Sigmoid colon (tissue), 7 donors: ENCODE data around the gene FRAS1. TPM values are rescaled to one million over a fixed set of nuclear protein-coding genes. Genes with fewer than 3 reads are reported as not detected.

ENCODE experiments used
- DNase-seq: peaks from one replicate; pipeline ENCODE4 v3.0.0-alpha.2; 2019
- H3K27ac ChIP-seq, 4 donors: fragments of 200-600 bp; sonication (generic); one replicate each; pipeline ENCODE4 v1.5.1; 2016 to 2019; ENCODE audit warnings: mild to moderate bottlenecking in 1 of 4
- H3K27me3 ChIP-seq, 3 donors: fragments of 200-600 bp; sonication (generic); one replicate each; pipeline ENCODE4 v1.5.1; 2019; ENCODE audit warnings: mild to moderate bottlenecking in 1 of 3
- H3K36me3 ChIP-seq, 4 donors: fragments of 200-600 bp; sonication (generic); one replicate each; pipeline ENCODE4 v1.5.1; 2016 to 2019
- H3K4me1 ChIP-seq, 4 donors: fragments of 200-600 bp; sonication (generic); one replicate each; pipeline ENCODE4 v1.5.1; 2017 to 2019
- H3K4me3 ChIP-seq, 4 donors: fragments of 200-600 bp; sonication (generic); one replicate each; pipeline ENCODE4 v1.5.1; 2017 to 2019; ENCODE audit warnings: mild to moderate bottlenecking in 2 of 4, moderate library complexity in 1 of 4
- H3K9me3 ChIP-seq, 4 donors: fragments of 200-600 bp in 3 of 4; sonication (generic) in 3 of 4; one replicate each; pipeline versions ENCODE4 v1.5.1 to v1.6.1; 2013 to 2019
- EP300 ChIP-seq, 4 donors: sonication (generic); formaldehyde crosslinking; IDR thresholded peaks; one replicate each; pipeline ENCODE4 v1.6.1; 2017; ENCODE audit warnings: antibody characterized with exemption in 4 of 4
- POLR2A ChIP-seq, 2 donors: fragments of 450-650 bp; IDR thresholded peaks; one replicate each; pipeline ENCODE4 v1.6.1; 2016; ENCODE audit warnings: antibody characterized with exemption in 2 of 2, mild to moderate bottlenecking in 2 of 2, moderate library complexity in 2 of 2
- POLR2AphosphoS5 ChIP-seq, 4 donors: sonication (generic); formaldehyde crosslinking; IDR thresholded peaks; one replicate each; pipeline ENCODE4 v1.6.1; 2017; ENCODE audit warnings: antibody characterized with exemption in 4 of 4
- WGBS, 2 donors: extraction: QIAGEN DNeasy Blood & Tissue Kit; methylation state at CpG; one replicate each; pipeline ENCODE4 v1.1.7; 2013; 5-methylcytosine and 5-hydroxymethylcytosine counted together
- intact Hi-C: fragments of 100-400 bp; cut with DNase I; formaldehyde crosslinking; loops from one replicate; pipeline ENCODE4 v1.15.1; 2023
- polyA plus RNA-seq, 3 donors: library from polyadenylated mRNA; stranded (reverse); fragments of 200-250 nt; gene quantifications; one replicate each; pipeline ENCODE4 v1.2.3, GENCODE V29; 2013
- total RNA-seq, 4 donors: library from RNA; depleted of rRNA; stranded (reverse); fragments of >200 nt; gene quantifications; one replicate each; pipeline ENCODE4 v1.1.0, GENCODE V29; 2016
- TF ChIP-seq, protein P1 (sequence below), 4 experiments: fragments of 450-650 bp in 3 of 4; fragments of 200-600 bp in 1 of 4; IDR thresholded peaks; one replicate each; pipeline ENCODE4 v1.5.1; 2016 to 2019; ENCODE audit warnings: antibody characterized with exemption in 4 of 4, mild to moderate bottlenecking in 3 of 4, moderate library complexity in 2 of 4
- donor health status: healthy with polysubstance abuse.
- donor health status: Bipolar disorder and iron deficiency.
- donor health status: healthy.

Gene FRAS1
- total and polyA plus RNA-seq, 7 donors = under 0.01 to 22.4 (median 7.4) TPM; not detected in 1

DNA sequence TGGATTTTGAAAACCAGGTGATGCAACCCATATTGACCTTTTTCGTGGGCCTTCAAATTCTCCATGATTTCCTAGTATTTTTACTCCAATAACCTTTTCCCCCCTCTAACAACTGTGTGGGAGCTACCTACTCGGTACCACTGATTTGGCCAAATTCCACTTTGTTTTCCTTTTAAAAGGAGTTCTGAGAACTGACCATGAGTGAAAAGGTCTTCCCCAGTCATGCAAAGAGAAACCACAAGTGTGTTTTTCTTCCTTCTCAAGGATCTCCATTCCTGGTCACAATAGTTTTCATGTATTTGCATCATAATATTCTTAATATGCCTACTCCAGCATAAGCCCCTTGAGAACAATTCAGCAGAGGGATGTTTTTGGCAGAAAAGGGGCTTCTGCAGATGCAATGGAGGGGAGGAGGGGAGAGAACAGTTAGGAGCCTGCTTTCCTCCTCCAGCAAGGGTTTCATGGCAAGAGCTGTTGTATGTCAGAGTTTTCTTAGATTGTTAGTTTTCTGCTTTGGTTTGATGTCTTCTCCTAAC is 299.2 kb downstream of the FRAS1 start:
- Histone ChIP-seq H3K27me3 (no peaks in the 10 kb centered on the region), H3K4me1 (no peaks in the 10 kb centered on the region), H3K4me3 (no peak overlapping the region), H3K9me3 (no peaks in the 10 kb centered on the region), H3K36me3 (no peaks in the 10 kb centered on the region), H3K27ac (no peak overlapping the region)
- TF ChIP-seq EP300 (IDR thresholded peaks at IDR 0.05) (no peak), POLR2AphosphoS5 (IDR thresholded peaks at IDR 0.05) (no peak), POLR2A (IDR thresholded peaks at IDR 0.05) (no peak)
- TF ChIP-seq, protein P1, sequence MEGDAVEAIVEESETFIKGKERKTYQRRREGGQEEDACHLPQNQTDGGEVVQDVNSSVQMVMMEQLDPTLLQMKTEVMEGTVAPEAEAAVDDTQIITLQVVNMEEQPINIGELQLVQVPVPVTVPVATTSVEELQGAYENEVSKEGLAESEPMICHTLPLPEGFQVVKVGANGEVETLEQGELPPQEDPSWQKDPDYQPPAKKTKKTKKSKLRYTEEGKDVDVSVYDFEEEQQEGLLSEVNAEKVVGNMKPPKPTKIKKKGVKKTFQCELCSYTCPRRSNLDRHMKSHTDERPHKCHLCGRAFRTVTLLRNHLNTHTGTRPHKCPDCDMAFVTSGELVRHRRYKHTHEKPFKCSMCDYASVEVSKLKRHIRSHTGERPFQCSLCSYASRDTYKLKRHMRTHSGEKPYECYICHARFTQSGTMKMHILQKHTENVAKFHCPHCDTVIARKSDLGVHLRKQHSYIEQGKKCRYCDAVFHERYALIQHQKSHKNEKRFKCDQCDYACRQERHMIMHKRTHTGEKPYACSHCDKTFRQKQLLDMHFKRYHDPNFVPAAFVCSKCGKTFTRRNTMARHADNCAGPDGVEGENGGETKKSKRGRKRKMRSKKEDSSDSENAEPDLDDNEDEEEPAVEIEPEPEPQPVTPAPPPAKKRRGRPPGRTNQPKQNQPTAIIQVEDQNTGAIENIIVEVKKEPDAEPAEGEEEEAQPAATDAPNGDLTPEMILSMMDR (IDR thresholded peaks at IDR 0.05) = no peak
- 84 to 87% methylated on average over 2 of the region's 2 CpGs for WGBS, 2 donors
- DNase-seq = no peak
- intact Hi-C loops = no loop called here

DNA sequence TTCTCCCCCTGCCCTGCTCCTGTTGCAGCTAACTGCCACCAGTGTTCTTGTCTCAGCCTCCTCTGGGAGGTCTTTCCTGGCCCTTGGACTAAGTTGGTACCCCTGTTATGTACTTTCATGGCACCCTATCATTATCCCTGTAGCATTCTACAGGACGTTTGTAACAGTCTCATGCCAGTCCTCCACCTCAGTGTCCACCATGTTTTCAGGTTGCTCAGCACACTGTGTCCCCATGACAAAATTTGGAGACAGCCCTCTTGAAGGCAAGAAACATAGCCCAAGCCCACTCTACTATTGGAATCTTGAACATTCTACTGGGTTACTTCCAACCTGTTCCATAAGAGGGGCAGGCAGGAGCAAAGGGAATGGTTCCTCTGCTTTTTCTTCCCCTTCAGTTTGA is 300.0 kb downstream of the FRAS1 start:
- intact Hi-C loops = no loop called here
- 70 to 82% methylated on average over 1 of the region's 1 CpG for WGBS, 2 donors
- TF ChIP-seq EP300 (IDR thresholded peaks at IDR 0.05) (no peak), POLR2A (IDR thresholded peaks at IDR 0.05) (no peak), POLR2AphosphoS5 (IDR thresholded peaks at IDR 0.05) (no peak)
- TF ChIP-seq, protein P1 (IDR thresholded peaks at IDR 0.05) = no peak
- Histone ChIP-seq H3K4me3 (no peak overlapping the region), H3K9me3 (no peaks in the 10 kb centered on the region), H3K27me3 (no peaks in the 10 kb centered on the region), H3K4me1 (no peaks in the 10 kb centered on the region), H3K36me3 (no peaks in the 10 kb centered on the region), H3K27ac (no peak overlapping the region)
- no peak for DNase-seq

DNA sequence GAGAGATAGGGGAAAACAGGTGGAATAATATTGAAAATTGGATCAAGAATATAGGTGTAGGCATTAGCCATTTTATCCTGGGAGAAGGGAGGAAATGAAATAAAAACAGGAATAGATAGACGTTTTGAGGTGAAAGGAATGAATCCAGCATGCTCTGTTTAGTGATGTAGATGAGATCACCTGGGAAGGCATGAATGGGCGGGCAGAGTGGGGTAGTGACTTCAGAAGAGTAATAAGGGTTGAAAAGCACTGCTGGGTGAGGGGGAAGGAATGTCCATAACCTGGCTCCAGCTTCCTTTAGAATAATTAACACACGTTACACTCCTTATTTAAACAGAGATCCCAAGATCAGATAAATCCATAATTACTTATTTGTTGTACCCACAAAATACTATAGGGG is 303.3 kb downstream of the FRAS1 start:
- Histone ChIP-seq H3K36me3 (peaks cover 0 to 4% (median 0%) of the 10 kb centered on the region in 4 donors), H3K9me3 (no peaks in the 10 kb centered on the region), H3K4me3 (no peak overlapping the region), H3K27me3 (no peaks in the 10 kb centered on the region), H3K4me1 (no peaks in the 10 kb centered on the region), H3K27ac (no peak overlapping the region)
- TF ChIP-seq, protein P1 (IDR thresholded peaks at IDR 0.05) = no peak
- no peak for TF ChIP-seq POLR2A (IDR thresholded peaks at IDR 0.05)
- no peak for TF ChIP-seq POLR2AphosphoS5 (IDR thresholded peaks at IDR 0.05)
- no peak for TF ChIP-seq EP300 (IDR thresholded peaks at IDR 0.05)
- 62 to 68% methylated on average over 3 of the region's 3 CpGs for WGBS, 2 donors
- no peak for DNase-seq
- intact Hi-C loops = no loop called here

DNA sequence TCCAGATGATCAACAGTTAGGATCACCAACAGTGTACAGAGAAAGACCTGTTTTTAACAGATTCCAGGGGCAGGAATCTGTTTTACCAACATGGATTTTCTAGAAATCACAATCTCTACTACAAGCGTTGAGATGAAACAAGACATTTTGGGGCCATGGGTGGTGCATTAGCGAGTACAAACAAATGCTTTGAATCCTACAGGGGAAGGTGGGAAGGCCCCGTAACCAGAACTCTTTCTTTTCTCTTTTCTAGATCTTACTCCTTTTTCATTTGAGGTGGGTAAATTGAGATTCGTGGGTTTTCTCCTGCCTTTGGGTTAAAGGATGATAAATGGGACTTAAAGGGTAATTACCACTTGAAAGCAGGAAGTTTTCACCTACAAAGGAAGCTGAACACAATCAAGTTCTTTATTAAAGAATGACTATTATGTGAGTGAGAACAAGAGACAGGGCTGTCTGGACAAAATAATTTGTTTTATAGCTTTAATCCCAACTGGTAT is 304.5 kb downstream of the FRAS1 start:
- Histone ChIP-seq H3K27ac (no peak overlapping the region), H3K27me3 (no peaks in the 10 kb centered on the region), H3K4me1 (no peaks in the 10 kb centered on the region), H3K9me3 (no peaks in the 10 kb centered on the region), H3K4me3 (no peak overlapping the region), H3K36me3 (peaks cover 0 to 8% (median 0%) of the 10 kb centered on the region in 4 donors)
- WGBS, 2 donors = 66 to 73% methylated on average over 4 of the region's 4 CpGs
- DNase-seq = no peak
- intact Hi-C loops = no loop called here
- TF ChIP-seq EP300 (IDR thresholded peaks at IDR 0.05) (no peak), POLR2A (IDR thresholded peaks at IDR 0.05) (no peak), POLR2AphosphoS5 (IDR thresholded peaks at IDR 0.05) (no peak)
- TF ChIP-seq, protein P1 (IDR thresholded peaks at IDR 0.05) = no peak

DNA sequence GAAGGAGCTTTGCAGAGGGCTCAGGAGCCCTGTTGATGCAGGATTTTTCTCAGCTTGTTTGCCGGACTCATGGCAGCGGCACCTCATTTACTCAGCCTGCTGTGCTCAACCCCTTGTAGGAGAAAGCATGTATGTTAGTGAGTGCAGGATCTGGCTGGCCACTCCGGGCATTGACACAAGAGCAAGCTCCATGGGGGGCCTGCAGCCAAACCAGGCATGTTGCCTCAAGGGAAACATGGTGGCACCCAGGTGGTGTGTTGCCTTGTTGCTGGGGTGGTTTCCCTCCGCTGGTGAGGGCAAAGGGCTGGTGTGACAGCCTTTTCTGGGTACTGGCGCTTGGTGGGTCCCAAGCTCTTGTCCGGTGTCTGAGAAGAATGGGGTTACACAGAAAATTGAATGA is 305.2 kb downstream of the FRAS1 start:
- WGBS, 2 donors = 94 to 97% methylated on average over 6 of the region's 6 CpGs
- H3K4me3 ChIP-seq = no peak overlapping the region
- no peaks in the 10 kb centered on the region for H3K4me1 ChIP-seq
- no peak for DNase-seq
- no peak overlapping the region for H3K27ac ChIP-seq
- no peaks in the 10 kb centered on the region for H3K27me3 ChIP-seq
- no peaks in the 10 kb centered on the region for H3K9me3 ChIP-seq
- peaks cover 0 to 9% (median 0%) of the 10 kb centered on the region in 4 donors for H3K36me3 ChIP-seq
- TF ChIP-seq EP300 (IDR thresholded peaks at IDR 0.05) (no peak), POLR2A (IDR thresholded peaks at IDR 0.05) (no peak), POLR2AphosphoS5 (IDR thresholded peaks at IDR 0.05) (no peak)
- TF ChIP-seq, protein P1 (IDR thresholded peaks at IDR 0.05) = no peak
- intact Hi-C loops = no loop called here
